ENCODE measurements around the gene GPR37L1. TPM values are rescaled to one million over a fixed set of nuclear protein-coding genes. Genes with fewer than 3 reads are reported as not detected.

The GPR37L1 gene
- total and polyA plus RNA-seq, 7 donors = under 0.01 to 1.8 (median 0.32) TPM; not detected in 1

GRCh38 chr1:202086579-202087350 is 36.0 kb upstream of the GPR37L1 start:
- DNase-seq = no peak
- intact Hi-C loops (cut with DNase I) = no loop called here
- H3K36me3 ChIP-seq = no peaks in the 10 kb centered on the region
- no peak overlapping the region for H3K4me3 ChIP-seq
- TF ChIP-seq, protein P1, sequence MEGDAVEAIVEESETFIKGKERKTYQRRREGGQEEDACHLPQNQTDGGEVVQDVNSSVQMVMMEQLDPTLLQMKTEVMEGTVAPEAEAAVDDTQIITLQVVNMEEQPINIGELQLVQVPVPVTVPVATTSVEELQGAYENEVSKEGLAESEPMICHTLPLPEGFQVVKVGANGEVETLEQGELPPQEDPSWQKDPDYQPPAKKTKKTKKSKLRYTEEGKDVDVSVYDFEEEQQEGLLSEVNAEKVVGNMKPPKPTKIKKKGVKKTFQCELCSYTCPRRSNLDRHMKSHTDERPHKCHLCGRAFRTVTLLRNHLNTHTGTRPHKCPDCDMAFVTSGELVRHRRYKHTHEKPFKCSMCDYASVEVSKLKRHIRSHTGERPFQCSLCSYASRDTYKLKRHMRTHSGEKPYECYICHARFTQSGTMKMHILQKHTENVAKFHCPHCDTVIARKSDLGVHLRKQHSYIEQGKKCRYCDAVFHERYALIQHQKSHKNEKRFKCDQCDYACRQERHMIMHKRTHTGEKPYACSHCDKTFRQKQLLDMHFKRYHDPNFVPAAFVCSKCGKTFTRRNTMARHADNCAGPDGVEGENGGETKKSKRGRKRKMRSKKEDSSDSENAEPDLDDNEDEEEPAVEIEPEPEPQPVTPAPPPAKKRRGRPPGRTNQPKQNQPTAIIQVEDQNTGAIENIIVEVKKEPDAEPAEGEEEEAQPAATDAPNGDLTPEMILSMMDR (IDR thresholded peaks at IDR 0.05) = no peak
- TF ChIP-seq POLR2A (IDR thresholded peaks at IDR 0.05) (no peak), EP300 (IDR thresholded peaks at IDR 0.05) (no peak), POLR2AphosphoS5 (IDR thresholded peaks at IDR 0.05) (no peak)
- no peaks in the 10 kb centered on the region for H3K9me3 ChIP-seq
- WGBS, 2 donors = 13 to 56% methylated on average over 7 of the region's 7 CpGs
- H3K4me1 ChIP-seq = no peaks in the 10 kb centered on the region
- H3K27ac ChIP-seq = peak overlapping the region in 1 of 4 donors; percentile 34
- H3K27me3 ChIP-seq = no peaks in the 10 kb centered on the region

- H3K4me3 ChIP-seq = no peak overlapping the region
- H3K27me3 ChIP-seq = no peaks in the 10 kb centered on the region
- no peaks in the 10 kb centered on the region for H3K36me3 ChIP-seq
- no peak for TF ChIP-seq POLR2AphosphoS5 (IDR thresholded peaks at IDR 0.05)
- no peak for TF ChIP-seq EP300 (IDR thresholded peaks at IDR 0.05)
- no peak for TF ChIP-seq POLR2A (IDR thresholded peaks at IDR 0.05)
- H3K27ac ChIP-seq = no peak overlapping the region
- H3K9me3 ChIP-seq = no peaks in the 10 kb centered on the region
- no peaks in the 10 kb centered on the region for H3K4me1 ChIP-seq
- DNase-seq = no peak
- intact Hi-C loops (cut with DNase I) = no loop called here
- WGBS, 2 donors = 46 to 77% methylated on average over 3 of the region's 3 CpGs
Observed at GRCh38 chr1:202088206-202088605, 34.5 kb upstream of the GPR37L1 start.

GRCh38 chr1:202090994-202091393 is 31.7 kb upstream of the GPR37L1 start:
- TF ChIP-seq, protein P1 (IDR thresholded peaks at IDR 0.05) = peak in 1 of 4 experiments; percentile 7
- TF ChIP-seq EP300 (IDR thresholded peaks at IDR 0.05) = no peak
- no peak overlapping the region for H3K27ac ChIP-seq
- H3K4me1 ChIP-seq = no peaks in the 10 kb centered on the region
- intact Hi-C loops (cut with DNase I) = no loop called here
- H3K9me3 ChIP-seq = no peaks in the 10 kb centered on the region
- H3K27me3 ChIP-seq = no peaks in the 10 kb centered on the region
- DNase-seq = no peak
- no peak overlapping the region for H3K4me3 ChIP-seq
- 95 to 96% methylated on average over 3 of the region's 3 CpGs for WGBS, 2 donors
- H3K36me3 ChIP-seq = no peaks in the 10 kb centered on the region

GRCh38 chr1:202093858-202094257 is 28.9 kb upstream of the GPR37L1 start:
- no peak overlapping the region for H3K27ac ChIP-seq
- DNase-seq = no peak
- H3K36me3 ChIP-seq = no peaks in the 10 kb centered on the region
- no peaks in the 10 kb centered on the region for H3K4me1 ChIP-seq
- no peak overlapping the region for H3K4me3 ChIP-seq
- TF ChIP-seq POLR2A (IDR thresholded peaks at IDR 0.05) (no peak), EP300 (IDR thresholded peaks at IDR 0.05) (no peak), POLR2AphosphoS5 (IDR thresholded peaks at IDR 0.05) (no peak)
- H3K27me3 ChIP-seq = no peaks in the 10 kb centered on the region
- H3K9me3 ChIP-seq = no peaks in the 10 kb centered on the region
- WGBS, 2 donors = 94 to 95% methylated on average over 6 of the region's 6 CpGs
- intact Hi-C loops (cut with DNase I) = no loop called here

DNA sequence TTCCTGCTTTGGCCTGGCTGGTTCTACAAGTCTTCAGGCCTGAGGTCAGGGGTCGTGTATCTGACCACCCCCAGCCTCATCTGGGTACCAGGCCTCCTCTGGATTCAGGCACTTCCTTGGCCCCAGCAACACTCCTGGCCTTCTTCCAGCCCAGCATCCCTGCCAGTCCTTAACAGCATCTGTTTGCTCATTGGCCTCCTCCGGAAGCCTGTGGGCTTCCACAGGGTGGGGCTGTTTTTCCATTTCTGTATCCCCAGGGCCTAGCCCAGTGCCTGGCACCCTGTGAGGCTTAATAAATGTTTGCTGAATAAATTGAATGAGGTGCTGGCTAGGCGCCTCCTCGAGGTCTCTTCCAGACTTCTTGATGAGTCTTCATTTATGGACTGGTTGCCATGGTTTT is 21.5 kb upstream of the GPR37L1 start:
- no peak overlapping the region for H3K4me3 ChIP-seq
- no peak overlapping the region for H3K27ac ChIP-seq
- DNase-seq = no peak
- no peaks in the 10 kb centered on the region for H3K36me3 ChIP-seq
- intact Hi-C loops (cut with DNase I) = no loop called here
- TF ChIP-seq, protein P1 (IDR thresholded peaks at IDR 0.05) = no peak
- no peak for TF ChIP-seq EP300 (IDR thresholded peaks at IDR 0.05)
- TF ChIP-seq POLR2AphosphoS5 (IDR thresholded peaks at IDR 0.05) = no peak
- no peak for TF ChIP-seq POLR2A (IDR thresholded peaks at IDR 0.05)
- H3K27me3 ChIP-seq = peaks cover 0 to 6% (median 0%) of the 10 kb centered on the region in 3 donors
- H3K9me3 ChIP-seq = no peaks in the 10 kb centered on the region
- H3K4me1 ChIP-seq = no peaks in the 10 kb centered on the region
- WGBS, 2 donors = 21 to 53% methylated on average over 4 of the region's 4 CpGs
